ENCODE data around the gene FAM221B.

The FAM221B gene

GRCh38 chr9:35840881-35841644, 12.5 kb upstream of the FAM221B start:
- no peak overlapping the region for H3K4me3 ChIP-seq
- TF ChIP-seq, protein P1, sequence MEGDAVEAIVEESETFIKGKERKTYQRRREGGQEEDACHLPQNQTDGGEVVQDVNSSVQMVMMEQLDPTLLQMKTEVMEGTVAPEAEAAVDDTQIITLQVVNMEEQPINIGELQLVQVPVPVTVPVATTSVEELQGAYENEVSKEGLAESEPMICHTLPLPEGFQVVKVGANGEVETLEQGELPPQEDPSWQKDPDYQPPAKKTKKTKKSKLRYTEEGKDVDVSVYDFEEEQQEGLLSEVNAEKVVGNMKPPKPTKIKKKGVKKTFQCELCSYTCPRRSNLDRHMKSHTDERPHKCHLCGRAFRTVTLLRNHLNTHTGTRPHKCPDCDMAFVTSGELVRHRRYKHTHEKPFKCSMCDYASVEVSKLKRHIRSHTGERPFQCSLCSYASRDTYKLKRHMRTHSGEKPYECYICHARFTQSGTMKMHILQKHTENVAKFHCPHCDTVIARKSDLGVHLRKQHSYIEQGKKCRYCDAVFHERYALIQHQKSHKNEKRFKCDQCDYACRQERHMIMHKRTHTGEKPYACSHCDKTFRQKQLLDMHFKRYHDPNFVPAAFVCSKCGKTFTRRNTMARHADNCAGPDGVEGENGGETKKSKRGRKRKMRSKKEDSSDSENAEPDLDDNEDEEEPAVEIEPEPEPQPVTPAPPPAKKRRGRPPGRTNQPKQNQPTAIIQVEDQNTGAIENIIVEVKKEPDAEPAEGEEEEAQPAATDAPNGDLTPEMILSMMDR (IDR thresholded peaks at IDR 0.05) = no peak
- H3K9me3 ChIP-seq = no peaks in the 10 kb centered on the region
- DNase-seq = no peak
- H3K27me3 ChIP-seq = no peaks in the 10 kb centered on the region
- no peak overlapping the region for H3K27ac ChIP-seq
- H3K36me3 ChIP-seq = peaks cover 0 to 11% (median 7%) of the 10 kb centered on the region in 3 donors
- peaks cover 0 to 22% (median 12%) of the 10 kb centered on the region in 4 donors for H3K4me1 ChIP-seq
- intact Hi-C loops (cut with DNase I; ENCODE audit: low total_unique reads) = no loop called here

GRCh38 chr9:35839926-35840325, 11.4 kb upstream of the FAM221B start:
- peaks cover 0 to 21% (median 13%) of the 10 kb centered on the region in 3 donors for H3K36me3 ChIP-seq
- H3K27ac ChIP-seq = no peak overlapping the region
- H3K27me3 ChIP-seq = no peaks in the 10 kb centered on the region
- H3K9me3 ChIP-seq = no peaks in the 10 kb centered on the region
- intact Hi-C loops (cut with DNase I; ENCODE audit: low total_unique reads) = no loop called here
- peaks cover 0 to 15% (median 8%) of the 10 kb centered on the region in 4 donors for H3K4me1 ChIP-seq
- no peak overlapping the region for H3K4me3 ChIP-seq
- TF ChIP-seq, protein P1 (IDR thresholded peaks at IDR 0.05) = no peak
- DNase-seq = no peak

DNA sequence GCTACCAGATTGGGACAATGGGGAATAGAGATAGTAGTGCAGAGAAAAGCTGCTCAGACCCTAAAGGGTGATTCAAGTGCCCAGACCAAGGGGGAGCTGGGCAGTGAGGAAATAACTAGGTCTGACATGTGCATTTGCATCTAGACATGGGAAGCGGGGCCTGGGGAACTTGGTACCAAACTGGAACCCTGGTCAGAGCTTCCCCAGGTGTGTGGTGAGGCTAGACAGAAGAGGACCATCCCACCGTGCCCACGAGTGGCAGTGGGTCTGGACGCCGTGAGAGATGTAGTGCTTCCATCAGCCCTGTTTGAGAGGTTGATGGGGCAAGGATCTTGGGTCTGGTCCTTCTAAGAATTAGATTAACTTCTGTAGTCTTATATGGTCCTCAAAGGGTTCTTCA, 8.1 kb upstream of the FAM221B start:
- no peaks in the 10 kb centered on the region for H3K9me3 ChIP-seq
- DNase-seq = no peak
- TF ChIP-seq, protein P1 (IDR thresholded peaks at IDR 0.05) = no peak
- H3K36me3 ChIP-seq = peaks cover 0 to 21% (median 6%) of the 10 kb centered on the region in 3 donors
- intact Hi-C loops (cut with DNase I; ENCODE audit: low total_unique reads) = no loop called here
- H3K27ac ChIP-seq = no peak overlapping the region
- peaks cover 0 to 37% (median 15%) of the 10 kb centered on the region in 4 donors for H3K4me1 ChIP-seq
- H3K27me3 ChIP-seq = no peaks in the 10 kb centered on the region
- H3K4me3 ChIP-seq = no peak overlapping the region

DNA sequence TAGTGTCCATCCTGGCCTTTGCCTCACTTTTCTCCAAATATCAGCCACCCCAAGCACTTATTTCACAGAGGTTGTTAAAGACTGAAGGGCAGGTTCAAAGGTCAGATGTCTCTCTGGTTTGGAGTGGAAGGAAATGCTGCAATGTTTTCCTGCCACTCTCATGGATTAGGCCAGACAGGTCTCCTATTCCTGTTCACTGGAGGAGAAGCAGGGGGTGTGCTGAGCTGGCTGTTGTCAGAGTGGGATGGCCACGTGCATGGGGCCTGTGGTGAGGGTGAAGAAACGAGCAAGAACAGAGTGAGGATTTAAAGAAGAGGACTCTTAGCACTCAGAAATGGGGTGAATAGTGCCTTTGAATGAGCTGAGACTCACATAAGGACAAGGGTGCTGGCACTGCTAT, 7.2 kb upstream of the FAM221B start:
- H3K27me3 ChIP-seq = no peaks in the 10 kb centered on the region
- intact Hi-C loops (cut with DNase I; ENCODE audit: low total_unique reads) = no loop called here
- no peak for DNase-seq
- no peak overlapping the region for H3K4me3 ChIP-seq
- TF ChIP-seq, protein P1 (IDR thresholded peaks at IDR 0.05) = no peak
- no peaks in the 10 kb centered on the region for H3K9me3 ChIP-seq
- H3K27ac ChIP-seq = no peak overlapping the region
- H3K4me1 ChIP-seq = peaks cover 0 to 46% (median 21%) of the 10 kb centered on the region in 4 donors
- H3K36me3 ChIP-seq = peaks cover 0 to 13% (median 6%) of the 10 kb centered on the region in 3 donors

DNA sequence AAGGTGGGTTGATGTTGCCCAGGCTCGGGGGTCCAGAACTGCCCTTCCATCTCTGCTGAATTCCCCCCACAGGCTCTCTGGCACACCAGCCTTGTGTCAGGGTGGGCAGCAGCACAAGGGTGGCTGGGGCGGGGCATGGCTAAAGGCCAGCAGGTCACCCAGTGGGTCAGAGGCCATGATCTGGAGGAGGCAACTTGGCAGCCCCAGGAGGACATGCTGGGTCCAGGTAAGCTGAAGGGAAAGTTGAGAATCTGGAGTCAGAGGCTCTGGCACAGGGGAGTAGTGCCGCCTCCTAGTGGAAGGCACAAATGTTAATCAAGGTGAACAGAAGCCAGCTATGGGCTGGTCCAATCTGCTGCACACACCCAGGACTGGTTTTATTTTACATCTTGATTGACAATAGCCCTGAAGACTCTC, 6.7 kb upstream of the FAM221B start:
- Histone ChIP-seq H3K4me3 (no peak overlapping the region), H3K27ac (no peak overlapping the region), H3K27me3 (no peaks in the 10 kb centered on the region), H3K4me1 (peaks cover 0 to 51% (median 27%) of the 10 kb centered on the region in 4 donors), H3K9me3 (no peaks in the 10 kb centered on the region), H3K36me3 (peaks cover 0 to 12% (median 6%) of the 10 kb centered on the region in 3 donors)
- TF ChIP-seq, protein P1 (IDR thresholded peaks at IDR 0.05) = no peak
- intact Hi-C loops (cut with DNase I; ENCODE audit: low total_unique reads) = no loop called here
- DNase-seq = no peak

Data from tibial artery (tissue), 4 donors.